ENCODE data around the gene ACACA. TPM values are rescaled to one million over a fixed set of nuclear protein-coding genes. Genes with fewer than 3 reads are reported as not detected.

ACACA gene
- total and polyA plus RNA-seq, 2 donors (not counting 1 experiment from before 2014, with no cell fraction given): 4.8 to 26.2 TPM

DNA sequence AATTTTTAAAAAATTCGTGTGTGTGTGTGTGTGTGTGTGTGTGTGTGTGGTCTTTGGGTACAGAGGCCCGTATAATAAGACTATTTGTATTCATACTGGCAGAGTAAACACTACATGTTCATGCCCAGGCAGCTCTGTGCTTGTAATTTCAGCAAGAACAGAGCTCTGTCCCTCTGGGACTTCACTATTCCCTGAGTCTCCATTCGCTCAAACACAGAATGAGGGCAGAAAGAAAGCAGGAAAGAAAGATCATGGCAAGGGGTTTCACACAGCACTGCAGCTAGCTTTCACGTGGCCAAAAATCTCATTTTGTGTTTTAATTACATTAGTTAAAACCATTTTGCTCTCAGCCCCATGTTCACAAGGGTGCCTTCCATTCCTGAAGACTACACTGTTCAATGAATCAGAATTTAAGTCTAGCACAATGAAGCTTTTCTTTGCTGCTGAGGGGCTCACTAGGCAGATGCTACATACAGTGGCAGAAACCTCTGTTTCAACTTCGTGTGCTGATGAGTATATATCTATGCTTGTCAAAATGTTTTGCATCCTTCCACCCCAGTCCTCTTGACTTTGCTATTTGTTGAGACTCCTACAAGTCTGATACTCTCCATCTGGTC, 229.3 kb downstream of the ACACA start:
- Histone ChIP-seq H3K27ac (ENCODE audit: low read length in 2 of 2) (no peak overlapping the region), H3K4me1 (ENCODE audit: control insufficient read depth in 2 of 2, insufficient read depth in 2 of 2, low read length in 2 of 2) (no peaks in the 10 kb centered on the region), H3K36me3 (replicated peaks in 1 of 2; ENCODE audit: control extremely low read depth in 1 of 2, control insufficient read depth in 1 of 2, extremely low read depth in 1 of 2, insufficient read depth in 2 of 2, low read length in 1 of 2) (peaks cover 5 to 9% of the 10 kb centered on the region in 2 experiments), H3K27me3 (replicated peaks in 1 of 4; ENCODE audit: control extremely low read depth in 1 of 4, control insufficient read depth in 3 of 4, insufficient read depth in 4 of 4, low read length in 3 of 4) (no peaks in the 10 kb centered on the region), H4K20me1 (ENCODE audit: control insufficient read depth, insufficient read depth, low read length, poor library complexity, severe bottlenecking) (no peaks in the 10 kb centered on the region), H3K4me2 (replicated peaks; ENCODE audit: low read depth, low read length, poor library complexity, severe bottlenecking) (no peak overlapping the region), H3K4me3 (ENCODE audit: control extremely low read depth in 1 of 5, extremely low read depth in 1 of 5, insufficient read depth in 1 of 5, low read depth in 2 of 5, low read length in 4 of 5) (no peak overlapping the region), H3K79me2 (ENCODE audit: control insufficient read depth, insufficient read depth, low read length) (no peaks in the 10 kb centered on the region), H2AFZ (ENCODE audit: insufficient read depth, low read depth, low read length, poor library complexity, severe bottlenecking) (no peak overlapping the region), H3K9me3 (ENCODE audit: control extremely low read depth in 1 of 3, control insufficient read depth in 2 of 3, insufficient read depth in 1 of 3, low read length in 2 of 3) (no peaks in the 10 kb centered on the region), H3K9ac (ENCODE audit: low read length) (no peak overlapping the region)
- H3K9me3 Mint-ChIP-seq (ENCODE audit: insufficient read depth): no peaks in the 10 kb centered on the region
- no peaks in the 10 kb centered on the region for H3K4me1 Mint-ChIP-seq
- no peaks in the 10 kb centered on the region for H3K27me3 Mint-ChIP-seq
- ChIA-PET POLR2A (interaction anchor here (0.6 kb wide), 1 partner anchor 234 kb away, joined by 3 read pairs; no protein-coding TSS in a partner anchor), CTCF (no interaction called here)
- ATAC-seq (ENCODE audit: low read depth) (no peak), DNase-seq (no peak)
- no peak overlapping the region for H3K27ac Mint-ChIP-seq
- no peak overlapping the region for H3K4me3 Mint-ChIP-seq
- intact Hi-C loops (cut with micrococcal nuclease): no loop called here
- TF ChIP-seq CTCF (IDR thresholded peaks at IDR 0.05): no peak
- TF ChIP-seq EZH2 (IDR thresholded peaks at IDR 0.05; ENCODE audit: borderline replicate concordance, insufficient read depth, low read depth, low read length, poor library complexity, severe bottlenecking): no peak
- WGBS (ENCODE audit: insufficient coverage): 100% methylated on average over 2 of the region's 5 CpGs

- no peak overlapping the region for H3K9ac ChIP-seq (ENCODE audit: low read length)
- no peak overlapping the region for H3K4me3 Mint-ChIP-seq
Observed at GRCh38 chr17:37176723-37177122, 229.9 kb downstream of the ACACA start.

More at GRCh38 chr17:37176723-37177122, 229.9 kb downstream of the ACACA start:
- DNase-seq (no peak), ATAC-seq (ENCODE audit: low read depth) (no peak)
- H3K4me3 ChIP-seq (ENCODE audit: control extremely low read depth in 1 of 5, extremely low read depth in 1 of 5, insufficient read depth in 1 of 5, low read depth in 2 of 5, low read length in 4 of 5): no peak overlapping the region
- H3K27ac ChIP-seq (ENCODE audit: low read length in 2 of 2): no peak overlapping the region
- intact Hi-C loops (cut with micrococcal nuclease): no loop called here
- no peaks in the 10 kb centered on the region for H3K27me3 ChIP-seq (replicated peaks in 1 of 4; ENCODE audit: control extremely low read depth in 1 of 4, control insufficient read depth in 3 of 4, insufficient read depth in 4 of 4, low read length in 3 of 4)
- no peak overlapping the region for H3K4me2 ChIP-seq (replicated peaks; ENCODE audit: low read depth, low read length, poor library complexity, severe bottlenecking)
- ChIA-PET CTCF (no interaction called here), POLR2A (no interaction called here)
- no peaks in the 10 kb centered on the region for H3K4me1 ChIP-seq (ENCODE audit: control insufficient read depth in 2 of 2, insufficient read depth in 2 of 2, low read length in 2 of 2)
- no peaks in the 10 kb centered on the region for H3K9me3 ChIP-seq (ENCODE audit: control extremely low read depth in 1 of 3, control insufficient read depth in 2 of 3, insufficient read depth in 1 of 3, low read length in 2 of 3)
- peaks cover 5 to 9% of the 10 kb centered on the region in 2 experiments for H3K36me3 ChIP-seq (replicated peaks in 1 of 2; ENCODE audit: control extremely low read depth in 1 of 2, control insufficient read depth in 1 of 2, extremely low read depth in 1 of 2, insufficient read depth in 2 of 2, low read length in 1 of 2)
- Mint-ChIP-seq H3K4me1 (no peaks in the 10 kb centered on the region), H3K9me3 (ENCODE audit: insufficient read depth) (no peaks in the 10 kb centered on the region), H3K27me3 (no peaks in the 10 kb centered on the region), H3K27ac (no peak overlapping the region)
- no peaks in the 10 kb centered on the region for H3K79me2 ChIP-seq (ENCODE audit: control insufficient read depth, insufficient read depth, low read length)
- TF ChIP-seq EZH2 (IDR thresholded peaks at IDR 0.05; ENCODE audit: borderline replicate concordance, insufficient read depth, low read depth, low read length, poor library complexity, severe bottlenecking) (no peak), CTCF (IDR thresholded peaks at IDR 0.05) (no peak)
- H2AFZ ChIP-seq (ENCODE audit: insufficient read depth, low read depth, low read length, poor library complexity, severe bottlenecking): no peak overlapping the region
- no peaks in the 10 kb centered on the region for H4K20me1 ChIP-seq (ENCODE audit: control insufficient read depth, insufficient read depth, low read length, poor library complexity, severe bottlenecking)

All from B cell (primary cell).